Suprapubic skin (tissue), 4 donors: ENCODE results near the gene ANXA10.

Experiments
- CTCF ChIP-seq, 2 donors: fragments of 200-600 bp in 1 of 2; fragments of 450-650 bp in 1 of 2; sonication (generic) in 1 of 2; IDR thresholded peaks; one replicate each; pipeline ENCODE4 v1.5.1; 2016 to 2019; ENCODE audit warnings: antibody characterized with exemption in 2 of 2, mild to moderate bottlenecking in 1 of 2, moderate library complexity in 1 of 2
- EP300 ChIP-seq: sonication (generic); formaldehyde crosslinking; IDR thresholded peaks from one replicate; pipeline ENCODE4 v1.6.1; 2017; ENCODE audit warnings: antibody characterized with exemption
- POLR2A ChIP-seq, 2 donors: fragments of 450-650 bp; IDR thresholded peaks; one replicate each; pipeline ENCODE4 v1.6.1; 2017; ENCODE audit warnings: antibody characterized with exemption in 2 of 2, mild to moderate bottlenecking in 2 of 2, moderate library complexity in 2 of 2
- POLR2AphosphoS5 ChIP-seq, 3 donors: sonication (generic); formaldehyde crosslinking; IDR thresholded peaks; one replicate each; pipeline ENCODE4 v1.6.1; 2017; ENCODE audit warnings: antibody characterized with exemption in 3 of 3

GRCh38 chr4:168141733-168142132, 49.4 kb downstream of the ANXA10 start:
- TF ChIP-seq POLR2A (IDR thresholded peaks at IDR 0.05) (no peak), CTCF (IDR thresholded peaks at IDR 0.05) (no peak), POLR2AphosphoS5 (IDR thresholded peaks at IDR 0.05) (no peak), EP300 (no peak)
